DOHH2 (cell line): ENCODE measurements around the gene LGALS3.

Source experiments
- H3F3A ChIP-seq: fragments of 200-600 bp; sonication (generic), shearing (Covaris generic); 2 replicates; pipeline ENCODE4 v1.6.0; 2016; ENCODE audit warnings: antibody characterized with exemption, mild to moderate bottlenecking; ENCODE audit not compliant: control insufficient read depth, insufficient read depth
- H3K27ac ChIP-seq: fragments of 200-600 bp; sonication (generic); 2 replicates; pipeline ENCODE4 v1.5.1; 2014; ENCODE audit warnings: low read depth, mild to moderate bottlenecking, low read length, moderate library complexity
- H3K27me3 ChIP-seq: fragments of 200-600 bp; sonication (generic); 2 replicates; pipeline ENCODE4 v1.6.1; 2014; ENCODE audit warnings: mild to moderate bottlenecking, low read length, mixed read lengths; ENCODE audit not compliant: control insufficient read depth
- H3K36me3 ChIP-seq: fragments of 200-600 bp; sonication (generic); 2 replicates; pipeline ENCODE4 v1.6.1; 2014; ENCODE audit warnings: mild to moderate bottlenecking, low read length, moderate library complexity, mixed read lengths; ENCODE audit not compliant: control insufficient read depth
- H3K4me1 ChIP-seq: fragments of 200-600 bp; sonication (generic); 2 replicates; pipeline ENCODE4 v1.6.1; 2014; ENCODE audit warnings: mild to moderate bottlenecking, low read length, mixed read lengths; ENCODE audit not compliant: control insufficient read depth
- H3K4me2 ChIP-seq: fragments of 200-600 bp; sonication (generic); 2 replicates; pipeline ENCODE4 v1.6.0; 2014; ENCODE audit warnings: mild to moderate bottlenecking, low read length, moderate library complexity
- H3K4me3 ChIP-seq: fragments of 200-600 bp; sonication (generic); 2 replicates; pipeline ENCODE4 v1.5.1; 2014; ENCODE audit warnings: mild to moderate bottlenecking, low read length, mixed read lengths
- H3K79me2 ChIP-seq: fragments of 200-600 bp; sonication (generic); 2 replicates; pipeline ENCODE4 v1.6.1; 2014; ENCODE audit warnings: mild to moderate bottlenecking, low read length, mixed read lengths; ENCODE audit not compliant: control insufficient read depth
- H3K9me2 ChIP-seq: fragments of 200-600 bp; sonication (generic); replicated peaks from 2 replicates; pipeline ENCODE4 v1.6.1; 2014; ENCODE audit warnings: mild to moderate bottlenecking, low read length, mixed read lengths; ENCODE audit not compliant: control insufficient read depth
- H3K9me3 ChIP-seq: fragments of 200-600 bp; sonication (generic); 2 replicates; pipeline ENCODE4 v1.6.1; 2014; ENCODE audit warnings: antibody characterized with exemption, low read length, mixed read lengths; ENCODE audit not compliant: control insufficient read depth, insufficient read depth
- H4K20me1 ChIP-seq: fragments of 200-600 bp; sonication (generic); 2 replicates; pipeline ENCODE4 v1.6.0; 2014; ENCODE audit warnings: low read depth, mild to moderate bottlenecking, antibody characterized with exemption, low read length, moderate library complexity; ENCODE audit not compliant: control insufficient read depth, insufficient read depth
- EZH2phosphoT487 ChIP-seq: fragments of 200-600 bp; sonication (generic); IDR thresholded peaks from 2 replicates; pipeline ENCODE4 v1.6.1; 2017; ENCODE audit warnings: borderline replicate concordance, mild to moderate bottlenecking, antibody characterized with exemption, low read length, moderate library complexity, mixed read lengths
- TF ChIP-seq, protein P1 (sequence below): fragments of 200-600 bp; sonication (generic); IDR thresholded peaks from one replicate; pipeline ENCODE4 v1.5.1; 2014; ENCODE audit warnings: antibody characterized with exemption, mild to moderate bottlenecking, low read depth, low read length; ENCODE audit not compliant: poor library complexity, severe bottlenecking

Gene LGALS3

DNA sequence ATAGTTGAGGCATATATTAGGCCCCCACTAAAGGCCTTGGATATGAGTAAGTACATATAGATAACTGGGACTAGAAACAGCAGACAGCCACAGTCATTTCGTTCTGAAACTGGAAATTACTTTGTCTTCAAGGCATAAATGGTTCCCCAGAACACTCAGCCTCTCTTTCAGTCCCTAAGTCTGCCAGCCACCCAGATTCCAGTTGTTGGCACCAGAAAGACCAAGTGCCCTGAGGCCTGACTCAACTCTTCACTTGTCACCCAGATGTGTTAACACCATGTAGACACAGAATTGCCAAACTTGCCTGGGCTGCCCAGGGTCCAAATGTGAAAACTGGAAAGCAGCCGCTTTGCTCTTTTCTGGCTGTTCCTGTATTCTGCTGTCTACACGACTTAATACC lies 3.0 kb upstream of the LGALS3 start:
- no peak for TF ChIP-seq EZH2phosphoT487
- TF ChIP-seq, protein P1, sequence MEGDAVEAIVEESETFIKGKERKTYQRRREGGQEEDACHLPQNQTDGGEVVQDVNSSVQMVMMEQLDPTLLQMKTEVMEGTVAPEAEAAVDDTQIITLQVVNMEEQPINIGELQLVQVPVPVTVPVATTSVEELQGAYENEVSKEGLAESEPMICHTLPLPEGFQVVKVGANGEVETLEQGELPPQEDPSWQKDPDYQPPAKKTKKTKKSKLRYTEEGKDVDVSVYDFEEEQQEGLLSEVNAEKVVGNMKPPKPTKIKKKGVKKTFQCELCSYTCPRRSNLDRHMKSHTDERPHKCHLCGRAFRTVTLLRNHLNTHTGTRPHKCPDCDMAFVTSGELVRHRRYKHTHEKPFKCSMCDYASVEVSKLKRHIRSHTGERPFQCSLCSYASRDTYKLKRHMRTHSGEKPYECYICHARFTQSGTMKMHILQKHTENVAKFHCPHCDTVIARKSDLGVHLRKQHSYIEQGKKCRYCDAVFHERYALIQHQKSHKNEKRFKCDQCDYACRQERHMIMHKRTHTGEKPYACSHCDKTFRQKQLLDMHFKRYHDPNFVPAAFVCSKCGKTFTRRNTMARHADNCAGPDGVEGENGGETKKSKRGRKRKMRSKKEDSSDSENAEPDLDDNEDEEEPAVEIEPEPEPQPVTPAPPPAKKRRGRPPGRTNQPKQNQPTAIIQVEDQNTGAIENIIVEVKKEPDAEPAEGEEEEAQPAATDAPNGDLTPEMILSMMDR: no peak
- Histone ChIP-seq H3K4me3 (no peak overlapping the region), H3F3A (no peaks in the 10 kb centered on the region), H4K20me1 (no peaks in the 10 kb centered on the region), H3K79me2 (no peaks in the 10 kb centered on the region), H3K4me1 (peaks cover 8% of the 10 kb centered on the region), H3K36me3 (no peaks in the 10 kb centered on the region), H3K9me2 (no peaks in the 10 kb centered on the region), H3K27ac (no peak overlapping the region), H3K4me2 (no peak overlapping the region), H3K9me3 (no peaks in the 10 kb centered on the region), H3K27me3 (peaks cover 49% of the 10 kb centered on the region)

DNA sequence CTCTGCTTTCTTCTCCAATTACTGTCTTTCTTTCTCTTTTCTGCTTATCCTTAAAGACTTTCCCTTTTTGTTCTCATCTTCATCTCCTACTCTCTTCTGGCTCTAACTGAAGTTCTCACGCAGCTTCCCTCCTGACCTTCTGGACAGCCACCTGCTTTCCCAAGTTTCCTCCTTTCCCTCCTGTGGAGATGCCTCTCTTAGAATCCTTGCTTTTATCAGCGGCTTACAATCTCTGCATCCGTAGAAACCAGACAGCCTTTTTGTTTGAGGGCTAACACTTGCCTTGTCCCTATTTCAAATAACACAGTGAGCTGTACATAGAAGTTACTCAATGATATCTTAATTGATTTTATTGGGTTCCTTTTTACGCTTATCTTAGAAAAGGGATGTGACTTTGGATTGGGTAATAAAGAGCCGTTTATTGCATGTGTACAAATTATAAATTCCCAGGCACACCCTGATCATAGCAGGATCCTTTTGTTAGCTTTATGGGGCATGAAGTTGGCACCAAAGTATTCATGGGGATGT lies 2.1 kb upstream of the LGALS3 start:
- Histone ChIP-seq H3F3A (no peaks in the 10 kb centered on the region), H3K4me1 (peaks cover 8% of the 10 kb centered on the region), H3K79me2 (no peaks in the 10 kb centered on the region), H3K9me2 (no peaks in the 10 kb centered on the region), H4K20me1 (no peaks in the 10 kb centered on the region), H3K27me3 (peaks cover 58% of the 10 kb centered on the region), H3K9me3 (no peaks in the 10 kb centered on the region), H3K4me3 (no peak overlapping the region), H3K4me2 (no peak overlapping the region), H3K36me3 (no peaks in the 10 kb centered on the region), H3K27ac (no peak overlapping the region)
- TF ChIP-seq, protein P1: no peak
- TF ChIP-seq EZH2phosphoT487: no peak

DNA sequence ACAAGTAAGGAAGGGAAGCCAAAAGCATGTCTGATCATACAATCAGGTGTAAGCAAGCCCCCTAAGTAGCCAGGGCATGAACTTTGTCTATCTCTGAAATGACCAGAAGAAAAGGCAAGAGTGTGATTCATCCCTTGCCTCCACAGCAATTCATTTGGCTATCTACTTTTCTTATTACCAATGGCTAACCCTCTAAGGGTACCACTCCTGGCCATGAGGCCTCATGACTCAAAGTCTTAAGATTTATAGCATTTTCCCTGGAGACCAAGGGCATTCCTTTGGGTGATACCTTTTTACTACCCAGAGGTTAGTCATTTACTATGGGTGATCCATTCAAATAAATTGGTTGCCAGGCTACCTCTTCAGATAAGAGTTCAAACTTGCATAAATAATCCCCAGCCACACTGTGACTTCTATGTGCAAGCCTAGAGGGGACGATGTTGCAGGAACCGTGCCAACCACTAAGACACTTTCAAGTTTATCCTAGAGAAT lies 1.5 kb upstream of the LGALS3 start:
- Histone ChIP-seq H3K9me3 (no peaks in the 10 kb centered on the region), H3K79me2 (no peaks in the 10 kb centered on the region), H3F3A (no peaks in the 10 kb centered on the region), H3K27me3 (peaks cover 58% of the 10 kb centered on the region), H3K4me3 (no peak overlapping the region), H3K9me2 (no peaks in the 10 kb centered on the region), H4K20me1 (no peaks in the 10 kb centered on the region), H3K36me3 (no peaks in the 10 kb centered on the region), H3K4me1 (peaks cover 8% of the 10 kb centered on the region), H3K27ac (no peak overlapping the region), H3K4me2 (no peak overlapping the region)
- TF ChIP-seq, protein P1: no peak
- no peak for TF ChIP-seq EZH2phosphoT487
